Muscle of back (tissue), 11 donors: ENCODE measurements around the gene MT1G. TPM values are rescaled to one million over a fixed set of nuclear protein-coding genes. Genes with fewer than 3 reads are reported as not detected.
"Not testable (repeated sequence)": the region's sequence is repeated elsewhere in the genome, so short reads cannot be mapped to it uniquely, and the experiment has no call there.

Source experiments
- DNase-seq, 3 donors: peaks; one replicate each; pipeline versions ENCODE4 v3.0.0 to v3.0.0-alpha.2; 2013
- polyA plus RNA-seq, 10 donors: library from polyadenylated mRNA; unstranded; fragments of 120-200 nt; gene quantifications; one replicate each; pipeline ENCODE4 v1.2.1, GENCODE V29; 2013; ENCODE audit not compliant: insufficient read length in 10 of 10

MT1G gene
- polyA plus RNA-seq, 10 donors: 0.62 to 3.6 (median 1.0) TPM; not detected in 3

- DNase-seq: no peak
Observed at GRCh38 chr16:56686758-56687157, 18.9 kb upstream of the MT1G start.

GRCh38 chr16:56684926-56685590, 17.2 kb upstream of the MT1G start:
- peak in 1 of 3 donors; percentile 23 for DNase-seq

- DNase-seq: peak in 1 of 3 donors; percentile 35
Observed at GRCh38 chr16:56684256-56684925, 16.5 kb upstream of the MT1G start.

GRCh38 chr16:56683424-56684172, 15.7 kb upstream of the MT1G start:
- DNase-seq: no peak

GRCh38 chr16:56682703-56683397, 15.0 kb upstream of the MT1G start:
- no peak for DNase-seq

GRCh38 chr16:56681939-56682702, 14.3 kb upstream of the MT1G start, which contains the start of gene MT1X:
Gene MT1X, plus strand, starts transcription at chr16:56682470. Its CDS starts 71 bp downstream, at chr16:56682541.
- peak; percentile 89 to 94 (median 89) for DNase-seq

GRCh38 chr16:56679818-56680217, 12.0 kb upstream of the MT1G start:
- no peak for DNase-seq

- no peak for DNase-seq
Observed at GRCh38 chr16:56679078-56679730, 11.3 kb upstream of the MT1G start.

GRCh38 chr16:56677474-56677873, 9.6 kb upstream of the MT1G start:
- no peak for DNase-seq

GRCh38 chr16:56675685-56676210, 7.9 kb upstream of the MT1G start:
- DNase-seq: no peak

GRCh38 chr16:56674570-56674969, 6.7 kb upstream of the MT1G start:
- peak in 1 of 3 donors; percentile 68 for DNase-seq

GRCh38 chr16:56673921-56674320, 6.1 kb upstream of the MT1G start:
- DNase-seq: peak; percentile 36 to 78 (median 55)

- DNase-seq: peak in 1 of 3 donors; percentile 22
Observed at GRCh38 chr16:56672761-56673536, 5.1 kb upstream of the MT1G start.

GRCh38 chr16:56672171-56672570, 4.3 kb upstream of the MT1G start:
- DNase-seq: not testable (repeated sequence)

GRCh38 chr16:56671691-56672090, 3.8 kb upstream of the MT1G start:
- peak in 1 of 3 donors; percentile 40 for DNase-seq

GRCh38 chr16:56670620-56670934, 2.7 kb upstream of the MT1G start:
- DNase-seq: no peak

- DNase-seq: no peak
Observed at GRCh38 chr16:56669840-56670619, 2.2 kb upstream of the MT1G start.

- DNase-seq: no peak
Observed at GRCh38 chr16:56669005-56669839, 1.4 kb upstream of the MT1G start, which contains the start of gene MT1H. Gene MT1H, plus strand, starts transcription at chr16:56669814. Its CDS starts 71 bp downstream, at chr16:56669885.
